Measurements from ENCODE around the gene NCAM1.

- TF ChIP-seq CTCF (IDR thresholded peaks at IDR 0.05; ENCODE audit: insufficient read depth, low read length) (no peak), POLR2AphosphoS5 (IDR thresholded peaks at IDR 0.05; ENCODE audit: low read depth) (no peak), GABPA (IDR thresholded peaks at IDR 0.05; ENCODE audit: low read depth) (no peak), SPI1 (IDR thresholded peaks at IDR 0.05; ENCODE audit: borderline replicate concordance, low read depth) (no peak)
Observed at GRCh38 chr11:113198972-113199661, 237.9 kb downstream of the NCAM1 start.

Data from HL-60 (cell line).